Body of pancreas (tissue), 4 donors: ENCODE results near the gene PKNOX2. TPM values are rescaled to one million over a fixed set of nuclear protein-coding genes. Genes with fewer than 3 reads are reported as not detected.

Source experiments
- ATAC-seq: fragments of 150-250 bp; one replicate; pipeline ENCODE4 v1.9.1; 2016
- DNase-seq, 4 donors: peaks; one replicate each; pipeline ENCODE4 v3.0.0-alpha.2; 2019
- H3K27ac ChIP-seq, 4 donors: fragments of 200-600 bp; sonication (generic); 1 replicate in 3 of 4; 2 replicates in 1 of 4; pipeline versions ENCODE4 v1.5.1 to v1.6.1; 2016 to 2019; ENCODE audit warnings: mild to moderate bottlenecking in 1 of 4, mixed read lengths in 1 of 4, moderate library complexity in 1 of 4
- H3K27me3 ChIP-seq, 2 donors: fragments of 200-600 bp; sonication (generic); one replicate each; pipeline ENCODE4 v1.6.0; 2016; ENCODE audit warnings: mild to moderate bottlenecking in 1 of 2
- H3K36me3 ChIP-seq, 2 donors: fragments of 200-600 bp; sonication (generic); replicated peaks in 1 of 2; 2 replicates each; pipeline ENCODE4 v1.5.1; 2016; ENCODE audit warnings: low read depth in 2 of 2; ENCODE audit not compliant: insufficient read depth in 1 of 2
- H3K4me1 ChIP-seq: fragments of 200-600 bp; sonication (generic); one replicate; pipeline ENCODE4 v1.6.0; 2016
- H3K4me3 ChIP-seq, 2 donors: fragments of 200-600 bp; sonication (generic); 1 replicate in 1 of 2; 2 replicates in 1 of 2; pipeline ENCODE4 v1.5.1; 2016 to 2019
- H3K9me3 ChIP-seq, 3 donors: fragments of 200-600 bp; sonication (generic); 1 replicate in 2 of 3; 2 replicates in 1 of 3; pipeline ENCODE4 v1.5.1; 2016
- POLR2A ChIP-seq, 3 donors: fragments of 450-650 bp; IDR thresholded peaks; one replicate each; pipeline ENCODE4 v1.6.1; 2016; ENCODE audit warnings: antibody characterized with exemption in 3 of 3, mild to moderate bottlenecking in 2 of 3
- WGBS, 2 donors: methylation state at CpG; one replicate each; pipeline ENCODE4 v1.1.5; 2017; 5-methylcytosine and 5-hydroxymethylcytosine counted together
- intact Hi-C: fragments of 100-400 bp; cut with DNase I; formaldehyde crosslinking; loops from one replicate; pipeline ENCODE4 v1.15.1; 2023
- total RNA-seq, 2 donors: library from RNA; depleted of rRNA; stranded (reverse); fragments of >200 nt; gene quantifications; one replicate each; pipeline ENCODE4 v1.1.0, GENCODE V29; 2016
- TF ChIP-seq, protein P1 (sequence below), 7 experiments: fragments of 450-650 bp in 4 of 7; fragments of 200-600 bp in 3 of 7; sonication (generic) in 3 of 7; IDR thresholded peaks; one replicate each; pipeline ENCODE4 v1.5.1; 2016 to 2019; ENCODE audit warnings: antibody characterized with exemption in 7 of 7

The PKNOX2 gene
- total RNA-seq, 2 donors from 2014 or later, result 4.2 to 4.9 TPM

DNA sequence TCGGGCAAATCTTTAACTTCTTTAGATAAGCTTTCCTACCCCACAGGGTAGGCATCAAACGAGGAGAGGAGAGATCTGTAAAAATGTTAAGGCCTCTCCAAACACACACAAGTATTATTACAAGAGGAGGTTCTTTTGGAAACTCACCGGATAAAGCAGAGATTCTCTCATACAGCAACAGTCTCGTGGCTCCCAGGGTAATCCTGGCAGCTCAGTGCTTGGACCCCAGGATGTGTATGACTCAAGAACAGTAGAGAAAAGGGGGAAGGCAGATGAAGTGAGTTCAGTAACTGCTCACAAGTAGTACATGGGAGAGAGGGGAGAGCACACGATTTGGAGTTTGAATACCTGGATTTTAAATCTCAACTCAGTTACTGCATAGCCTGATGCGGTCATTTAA is 210.6 kb downstream of the PKNOX2 start:
- H3K27ac ChIP-seq, result peak overlapping the region; percentile 43 to 71 (median 54)
- intact Hi-C loops, result no loop called here
- no peak overlapping the region for H3K4me3 ChIP-seq
- H3K4me1 ChIP-seq, result peaks cover 28% of the 10 kb centered on the region
- no peaks in the 10 kb centered on the region for H3K36me3 ChIP-seq
- no peaks in the 10 kb centered on the region for H3K27me3 ChIP-seq
- TF ChIP-seq POLR2A (IDR thresholded peaks at IDR 0.05), result no peak
- TF ChIP-seq, protein P1, sequence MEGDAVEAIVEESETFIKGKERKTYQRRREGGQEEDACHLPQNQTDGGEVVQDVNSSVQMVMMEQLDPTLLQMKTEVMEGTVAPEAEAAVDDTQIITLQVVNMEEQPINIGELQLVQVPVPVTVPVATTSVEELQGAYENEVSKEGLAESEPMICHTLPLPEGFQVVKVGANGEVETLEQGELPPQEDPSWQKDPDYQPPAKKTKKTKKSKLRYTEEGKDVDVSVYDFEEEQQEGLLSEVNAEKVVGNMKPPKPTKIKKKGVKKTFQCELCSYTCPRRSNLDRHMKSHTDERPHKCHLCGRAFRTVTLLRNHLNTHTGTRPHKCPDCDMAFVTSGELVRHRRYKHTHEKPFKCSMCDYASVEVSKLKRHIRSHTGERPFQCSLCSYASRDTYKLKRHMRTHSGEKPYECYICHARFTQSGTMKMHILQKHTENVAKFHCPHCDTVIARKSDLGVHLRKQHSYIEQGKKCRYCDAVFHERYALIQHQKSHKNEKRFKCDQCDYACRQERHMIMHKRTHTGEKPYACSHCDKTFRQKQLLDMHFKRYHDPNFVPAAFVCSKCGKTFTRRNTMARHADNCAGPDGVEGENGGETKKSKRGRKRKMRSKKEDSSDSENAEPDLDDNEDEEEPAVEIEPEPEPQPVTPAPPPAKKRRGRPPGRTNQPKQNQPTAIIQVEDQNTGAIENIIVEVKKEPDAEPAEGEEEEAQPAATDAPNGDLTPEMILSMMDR (IDR thresholded peaks at IDR 0.05), result no peak
- peak; percentile 27 for ATAC-seq
- no peak for DNase-seq
- 49 to 54% methylated on average over 6 of the region's 6 CpGs for WGBS, 2 donors
- no peaks in the 10 kb centered on the region for H3K9me3 ChIP-seq

DNA sequence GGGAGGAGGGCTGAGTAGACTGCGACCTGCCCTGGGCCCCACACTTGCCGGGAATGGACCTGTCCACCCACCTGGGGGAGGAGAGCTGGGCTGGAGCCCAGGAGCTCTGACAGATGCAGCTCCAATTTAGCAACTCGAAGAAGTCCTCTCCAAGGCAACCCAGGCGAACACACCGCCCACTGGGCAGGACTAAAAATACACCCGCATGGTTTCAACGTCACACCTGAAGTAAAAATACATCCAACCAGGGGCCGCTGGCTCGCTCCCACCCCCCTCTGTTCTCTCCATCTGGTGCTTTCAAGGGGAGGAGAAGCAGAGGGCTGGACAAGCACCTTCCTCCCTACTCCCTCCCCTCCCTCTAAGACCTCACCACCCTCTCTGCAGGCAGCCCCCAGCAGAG is 211.6 kb downstream of the PKNOX2 start:
- intact Hi-C loops, result no loop called here
- WGBS, 2 donors, result 35 to 59% methylated on average over 9 of the region's 9 CpGs
- Histone ChIP-seq H3K27ac (peak overlapping the region in 3 of 4 donors; percentile 43 to 71 (median 65)), H3K4me3 (no peak overlapping the region), H3K4me1 (peaks cover 28% of the 10 kb centered on the region), H3K27me3 (no peaks in the 10 kb centered on the region), H3K9me3 (no peaks in the 10 kb centered on the region), H3K36me3 (no peaks in the 10 kb centered on the region)
- peak in 2 of 3 donors; percentile 21 to 27 for TF ChIP-seq POLR2A (IDR thresholded peaks at IDR 0.05)
- TF ChIP-seq, protein P1 (IDR thresholded peaks at IDR 0.05), result peak in 1 of 7 experiments; percentile 5
- DNase-seq (peak; percentile 41 to 73 (median 66)), ATAC-seq (peak; percentile 79)

DNA sequence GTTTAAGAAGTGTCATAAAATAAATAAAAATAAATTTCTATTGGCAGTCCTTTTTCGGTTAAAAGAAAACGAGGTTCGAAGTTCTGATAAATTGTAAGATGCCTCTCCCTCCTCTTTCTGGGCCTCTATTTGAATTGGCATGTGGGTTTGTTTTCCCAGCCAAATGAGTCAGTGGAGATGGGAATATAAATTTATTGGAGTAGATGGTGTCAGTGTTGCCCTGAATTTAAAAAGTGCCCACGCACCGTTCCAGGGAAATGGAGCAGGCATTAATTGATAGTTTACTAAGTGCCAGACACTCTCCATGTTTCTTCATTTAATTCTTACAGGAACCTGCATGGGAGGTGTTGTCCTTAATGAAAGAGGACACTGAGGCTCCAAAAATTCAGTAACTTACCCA is 212.3 kb downstream of the PKNOX2 start:
- ATAC-seq, result no peak
- H3K9me3 ChIP-seq, result no peaks in the 10 kb centered on the region
- WGBS, 2 donors, result 56 to 68% methylated on average over 5 of the region's 5 CpGs
- H3K36me3 ChIP-seq, result no peaks in the 10 kb centered on the region
- peak overlapping the region in 3 of 4 donors; percentile 43 to 71 (median 65) for H3K27ac ChIP-seq
- no peak for TF ChIP-seq POLR2A (IDR thresholded peaks at IDR 0.05)
- TF ChIP-seq, protein P1 (IDR thresholded peaks at IDR 0.05), result no peak
- intact Hi-C loops, result no loop called here
- DNase-seq, result no peak
- no peaks in the 10 kb centered on the region for H3K27me3 ChIP-seq
- no peak overlapping the region for H3K4me3 ChIP-seq
- peaks cover 28% of the 10 kb centered on the region for H3K4me1 ChIP-seq

DNA sequence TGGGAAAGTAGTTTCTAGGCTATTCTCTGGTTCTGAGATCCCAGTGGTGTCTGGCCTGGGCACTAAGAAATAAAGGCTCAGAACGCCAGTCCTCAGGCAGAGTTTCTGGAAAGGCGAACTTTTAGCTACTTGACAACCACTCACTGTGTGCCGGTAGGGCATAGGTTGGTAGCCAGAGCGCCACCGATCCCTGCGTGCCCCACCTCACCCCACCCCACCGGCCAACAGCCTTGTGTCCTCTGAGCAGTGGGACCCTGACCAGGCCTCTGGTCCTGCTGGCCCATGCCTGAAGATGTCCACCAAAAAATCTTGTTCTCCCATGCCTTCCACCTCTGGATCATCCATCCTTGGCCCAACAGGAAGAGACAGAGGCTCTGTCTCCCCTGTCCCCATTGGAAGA is 213.5 kb downstream of the PKNOX2 start:
- no peaks in the 10 kb centered on the region for H3K9me3 ChIP-seq
- no peak overlapping the region for H3K27ac ChIP-seq
- H3K4me3 ChIP-seq, result no peak overlapping the region
- no peaks in the 10 kb centered on the region for H3K27me3 ChIP-seq
- WGBS, 2 donors, result 94 to 98% methylated on average over 6 to 7 of the region's 7 CpGs
- ATAC-seq, result no peak
- TF ChIP-seq, protein P1 (IDR thresholded peaks at IDR 0.05), result no peak
- no peak for TF ChIP-seq POLR2A (IDR thresholded peaks at IDR 0.05)
- DNase-seq, result no peak
- H3K36me3 ChIP-seq, result no peaks in the 10 kb centered on the region
- peaks cover 37% of the 10 kb centered on the region for H3K4me1 ChIP-seq
- intact Hi-C loops, result no loop called here

DNA sequence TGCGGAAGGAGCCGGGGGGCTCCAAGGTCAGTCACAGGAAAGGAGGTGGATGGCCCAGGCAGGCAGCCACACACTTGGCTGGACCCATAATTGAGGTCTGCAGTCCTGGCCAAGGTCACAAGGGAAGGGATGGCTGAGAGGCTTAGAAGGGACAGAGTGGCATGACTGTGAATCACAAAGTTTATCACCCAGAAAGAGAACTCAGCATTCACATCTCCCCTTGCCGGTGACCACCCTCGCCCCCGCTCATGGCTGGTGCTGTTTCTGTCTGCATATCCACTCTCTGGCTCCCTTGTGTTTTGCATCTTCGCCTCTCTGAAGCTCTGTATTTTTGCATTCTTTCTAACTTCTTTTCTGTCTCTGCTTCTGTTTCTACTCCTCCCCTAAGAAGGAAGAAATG is 214.0 kb downstream of the PKNOX2 start:
- no peaks in the 10 kb centered on the region for H3K36me3 ChIP-seq
- DNase-seq (no peak), ATAC-seq (no peak)
- WGBS, 2 donors, result 84 to 89% methylated on average over 6 of the region's 6 CpGs
- H3K4me3 ChIP-seq, result no peak overlapping the region
- no peak overlapping the region for H3K27ac ChIP-seq
- intact Hi-C loops, result no loop called here
- TF ChIP-seq POLR2A (IDR thresholded peaks at IDR 0.05), result no peak
- TF ChIP-seq, protein P1 (IDR thresholded peaks at IDR 0.05), result no peak
- H3K27me3 ChIP-seq, result no peaks in the 10 kb centered on the region
- peaks cover 33% of the 10 kb centered on the region for H3K4me1 ChIP-seq
- no peaks in the 10 kb centered on the region for H3K9me3 ChIP-seq
